ENCODE results near the gene GATC. TPM values are rescaled to one million over a fixed set of nuclear protein-coding genes. Genes with fewer than 3 reads are reported as not detected.

The GATC gene
- total and polyA plus RNA-seq, 10 of the 15 experiments (the other 5 are each of a cell fraction or from before 2014, with no cell fraction given), result 5.1 to 40.3 (median 22.9) TPM

GRCh38 chr12:120490833-120491512 lies 44.7 kb downstream of the GATC start (continued):
- TF ChIP-seq, protein P1, sequence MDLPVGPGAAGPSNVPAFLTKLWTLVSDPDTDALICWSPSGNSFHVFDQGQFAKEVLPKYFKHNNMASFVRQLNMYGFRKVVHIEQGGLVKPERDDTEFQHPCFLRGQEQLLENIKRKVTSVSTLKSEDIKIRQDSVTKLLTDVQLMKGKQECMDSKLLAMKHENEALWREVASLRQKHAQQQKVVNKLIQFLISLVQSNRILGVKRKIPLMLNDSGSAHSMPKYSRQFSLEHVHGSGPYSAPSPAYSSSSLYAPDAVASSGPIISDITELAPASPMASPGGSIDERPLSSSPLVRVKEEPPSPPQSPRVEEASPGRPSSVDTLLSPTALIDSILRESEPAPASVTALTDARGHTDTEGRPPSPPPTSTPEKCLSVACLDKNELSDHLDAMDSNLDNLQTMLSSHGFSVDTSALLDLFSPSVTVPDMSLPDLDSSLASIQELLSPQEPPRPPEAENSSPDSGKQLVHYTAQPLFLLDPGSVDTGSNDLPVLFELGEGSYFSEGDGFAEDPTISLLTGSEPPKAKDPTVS (IDR thresholded peaks at IDR 0.05; ENCODE audit: low read depth, low read length), result no peak

DNA sequence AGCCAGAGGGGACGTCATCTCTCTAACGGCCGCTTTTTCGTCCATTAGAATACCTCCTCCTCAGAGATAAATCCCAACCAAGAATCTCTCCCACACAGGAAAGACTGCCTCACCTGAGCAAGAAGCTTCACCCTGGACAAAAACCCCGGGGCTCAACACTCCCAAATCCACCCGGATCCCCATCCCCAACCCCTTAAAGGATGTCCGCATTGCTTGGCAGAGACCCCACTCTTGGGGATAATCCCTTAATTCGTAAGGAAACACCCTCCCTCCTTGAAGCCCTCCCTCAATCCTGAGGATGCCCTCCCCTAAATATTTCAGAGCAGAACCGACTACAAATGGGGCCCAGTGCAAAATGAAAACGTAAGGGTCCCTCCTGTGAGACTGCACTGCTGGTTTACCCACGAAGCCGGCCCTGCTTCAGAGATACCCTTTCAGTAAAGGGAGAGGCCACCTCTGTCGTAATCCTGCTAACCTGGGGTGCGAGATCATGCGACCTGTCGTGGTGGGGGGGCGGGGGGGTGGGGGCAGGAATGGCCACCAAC lies 49.0 kb downstream of the GATC start:
- 0 out of 2 replicates have a peak, but pooled peaks cover 4% of the 10 kb centered on the region for H4K20me1 ChIP-seq (ENCODE audit: control insufficient read depth, insufficient read depth)
- FAIRE-seq (peak; percentile 31), ATAC-seq (peak; percentile 25), DNase-seq (ENCODE audit: low read depth, low spot score) (no peak)
- no peaks in the 10 kb centered on the region for H3K9me3 ChIP-seq (replicated peaks; ENCODE audit: control insufficient read depth, insufficient read depth, low read length)
- no TSS peak for BruUV-seq (replicated peaks)
- intact Hi-C loops (cut with micrococcal nuclease; ENCODE audit: unreplicated experiment), result no loop called here
- H2AFZ ChIP-seq (ENCODE audit: control insufficient read depth, low read depth, low read length), result peak overlapping the region; percentile 91
- peak overlapping the region; percentile 64 for H3K9ac ChIP-seq (ENCODE audit: control insufficient read depth, insufficient read depth, low read length)
- in situ Hi-C loops (cut with MboI), result no loop called here
- H3K4me3 ChIP-seq, result peak overlapping the region; percentile 70
- 16% methylated on average over 17 of the region's 17 CpGs for WGBS (ENCODE audit: insufficient coverage, insufficient replicate concordance, low lambda C conversion rate, missing lambda C conversion rate)
- H3K36me3 ChIP-seq (ENCODE audit: control insufficient read depth in 2 of 2, insufficient read depth in 2 of 2, low read length in 1 of 2), result peaks cover 0 to 9% of the 10 kb centered on the region in 2 experiments; a peak in 2 of 4 replicates
- peak overlapping the region; percentile 84 for H3K4me2 ChIP-seq (ENCODE audit: control insufficient read depth, insufficient read depth)
- peak overlapping the region; percentile 58 for H3K27ac ChIP-seq (ENCODE audit: control insufficient read depth, insufficient read depth)
- ChIA-PET POLR2A (interaction anchor here (1.0 to 1.9 kb wide), 8 partner anchors 10 to 57 kb away, joined by 3 to 11 read pairs (median 4); partner anchors contain the start of gene COX6A1), CTCF (interaction anchor here (0.6 to 2.1 kb wide), 15 partner anchors 13 to 193 kb away, joined by 3 to 11 read pairs (median 4); partner anchors contain the start of genes COQ5, POP5, SIRT4 and SRSF9), RAD21 (ENCODE audit: unreplicated experiment) (interaction anchor here (0.8 to 2.5 kb wide), 7 partner anchors 27 to 193 kb away, joined by 3 to 16 read pairs (median 3); partner anchors contain the start of genes POP5 and SIRT4), SMC1A (ENCODE audit: uncharacterized antibody, unreplicated experiment) (interaction anchor here (0.8 to 2.1 kb wide), 7 partner anchors 15 to 42 kb away, joined by 3 to 10 read pairs (median 3); partner anchors contain the start of genes COQ5 and SRSF9)
- H3K79me2 ChIP-seq (ENCODE audit: control insufficient read depth, insufficient read depth, low read length), result peaks cover 30% of the 10 kb centered on the region
- no peaks in the 10 kb centered on the region for H3K27me3 ChIP-seq (replicated peaks in 1 of 2; ENCODE audit: control insufficient read depth in 2 of 2, insufficient read depth in 2 of 2, low read length in 1 of 2)
- TF ChIP-seq ZNF384 (IDR thresholded peaks at IDR 0.05; ENCODE audit: borderline replicate concordance, low read depth, low read length) (no peak), BCLAF1 (IDR thresholded peaks at IDR 0.05) (no peak), WRNIP1 (IDR thresholded peaks at IDR 0.05; ENCODE audit: borderline replicate concordance, low read depth, low read length) (no peak), NBN (IDR thresholded peaks at IDR 0.05) (no peak)
- H3K4me1 ChIP-seq (ENCODE audit: control insufficient read depth, insufficient read depth, low read length), result peaks cover 4% of the 10 kb centered on the region

All from GM12878 (cell line).